Amniotic epithelial cell (primary cell): ENCODE results near the gene AKNA.
A peak's percentile ranks its signal among the peaks of the same experiment; 100 is the strongest.

Source experiments
- DNase-seq: peaks from one replicate; pipeline ENCODE4 v3.0.0-alpha.2; 2010; ENCODE audit warnings: low read depth

The AKNA gene

GRCh38 chr9:114376586-114377445 lies 11.0 kb downstream of the AKNA start:
- DNase-seq: no peak

- DNase-seq: no peak
These were observed 12.2 kb downstream of the AKNA start for GRCh38 chr9:114375386-114376175.

- no peak for DNase-seq
These were observed 12.8 kb downstream of the AKNA start for GRCh38 chr9:114374936-114375335.

GRCh38 chr9:114373960-114374730 lies 13.6 kb downstream of the AKNA start:
- DNase-seq: no peak

GRCh38 chr9:114372921-114373448 lies 14.8 kb downstream of the AKNA start:
- DNase-seq: no peak

- DNase-seq: peak; percentile 75
These were observed 15.5 kb downstream of the AKNA start for GRCh38 chr9:114371973-114372917.

- DNase-seq: no peak
These were observed 16.3 kb downstream of the AKNA start for GRCh38 chr9:114371343-114371944.

- no peak for DNase-seq
These were observed 16.8 kb downstream of the AKNA start for GRCh38 chr9:114370968-114371320.

- no peak for DNase-seq
These were observed 17.4 kb downstream of the AKNA start for GRCh38 chr9:114370251-114370967.

GRCh38 chr9:114369216-114370130 lies 18.3 kb downstream of the AKNA start:
- DNase-seq: no peak

- no peak for DNase-seq
These were observed 19.8 kb downstream of the AKNA start for GRCh38 chr9:114367772-114368569.

- no peak for DNase-seq
These were observed 20.4 kb downstream of the AKNA start for GRCh38 chr9:114367366-114367765.

GRCh38 chr9:114366334-114367128 lies 21.3 kb downstream of the AKNA start:
- DNase-seq: peak; percentile 95

- DNase-seq: no peak
These were observed 22.6 kb downstream of the AKNA start for GRCh38 chr9:114365194-114365593.

GRCh38 chr9:114364134-114365041 lies 23.4 kb downstream of the AKNA start:
- DNase-seq: peak; percentile 99

- DNase-seq: no peak
These were observed 24.4 kb downstream of the AKNA start for GRCh38 chr9:114363424-114363823.
